Nephron progenitor cell (in vitro differentiated cells): Measurements from ENCODE around the gene CYSTM1.

ENCODE experiments used
- DNase-seq: peaks from one replicate; pipeline ENCODE4 v3.0.0; 2021
- H3K27ac Mint-ChIP-seq: 2 replicates; pipeline ENCODE4 v1.8.0; 2021; ENCODE audit warnings: mild to moderate bottlenecking, moderate library complexity, mixed read lengths
- H3K27me3 Mint-ChIP-seq: 2 replicates; pipeline ENCODE4 v1.8.0; 2021; ENCODE audit warnings: mild to moderate bottlenecking, low read depth, mixed read lengths; ENCODE audit not compliant: poor library complexity
- H3K36me3 Mint-ChIP-seq: 2 replicates; pipeline ENCODE4 v1.8.0; 2021; ENCODE audit warnings: low read depth, mixed read lengths
- H3K4me1 Mint-ChIP-seq: 2 replicates; pipeline ENCODE4 v1.8.0; 2021; ENCODE audit warnings: mixed read lengths
- H3K4me3 Mint-ChIP-seq: 2 replicates; pipeline ENCODE4 v1.8.0; 2021; ENCODE audit warnings: mild to moderate bottlenecking, moderate library complexity, mixed read lengths
- H3K9me3 Mint-ChIP-seq: 2 replicates; pipeline ENCODE4 v1.8.0; 2021; ENCODE audit warnings: mild to moderate bottlenecking, moderate library complexity, mixed read lengths
- CTCF ChIP-seq: fragments of 200-600 bp; sonication (generic); IDR thresholded peaks from 2 replicates; pipeline ENCODE4 v1.5.0; 2021; ENCODE audit warnings: antibody characterized with exemption

CYSTM1 gene

GRCh38 chr5:140242099-140242498 is 67.1 kb downstream of the CYSTM1 start:
- TF ChIP-seq CTCF = no peak
- peaks cover 10% of the 10 kb centered on the region for H3K36me3 Mint-ChIP-seq
- no peaks in the 10 kb centered on the region for H3K9me3 Mint-ChIP-seq
- H3K27ac Mint-ChIP-seq = peak overlapping the region; percentile 21
- no peak for DNase-seq
- H3K4me1 Mint-ChIP-seq = peaks cover 38% of the 10 kb centered on the region
- no peaks in the 10 kb centered on the region for H3K27me3 Mint-ChIP-seq
- no peak overlapping the region for H3K4me3 Mint-ChIP-seq

- Mint-ChIP-seq H3K4me1 (peaks cover 38% of the 10 kb centered on the region), H3K9me3 (no peaks in the 10 kb centered on the region), H3K36me3 (peaks cover 10% of the 10 kb centered on the region), H3K27ac (no peak overlapping the region), H3K27me3 (no peaks in the 10 kb centered on the region), H3K4me3 (no peak overlapping the region)
- DNase-seq = no peak
- TF ChIP-seq CTCF = no peak
These were observed 68.0 kb downstream of the CYSTM1 start for GRCh38 chr5:140242890-140243585.

- Mint-ChIP-seq H3K4me1 (peaks cover 38% of the 10 kb centered on the region), H3K9me3 (no peaks in the 10 kb centered on the region), H3K27ac (no peak overlapping the region), H3K36me3 (peaks cover 15% of the 10 kb centered on the region), H3K4me3 (no peak overlapping the region), H3K27me3 (no peaks in the 10 kb centered on the region)
- DNase-seq = no peak
- TF ChIP-seq CTCF = no peak
These were observed 68.8 kb downstream of the CYSTM1 start for GRCh38 chr5:140243706-140244250.

GRCh38 chr5:140244525-140245025 is 69.6 kb downstream of the CYSTM1 start:
- H3K36me3 Mint-ChIP-seq = peaks cover 23% of the 10 kb centered on the region
- peak; percentile 91 for DNase-seq
- H3K9me3 Mint-ChIP-seq = no peaks in the 10 kb centered on the region
- no peaks in the 10 kb centered on the region for H3K27me3 Mint-ChIP-seq
- H3K27ac Mint-ChIP-seq = no peak overlapping the region
- TF ChIP-seq CTCF = peak; percentile 88
- H3K4me1 Mint-ChIP-seq = peaks cover 38% of the 10 kb centered on the region
- H3K4me3 Mint-ChIP-seq = no peak overlapping the region

- DNase-seq = no peak
- Mint-ChIP-seq H3K36me3 (peaks cover 28% of the 10 kb centered on the region), H3K4me1 (peaks cover 32% of the 10 kb centered on the region), H3K27ac (no peak overlapping the region), H3K9me3 (no peaks in the 10 kb centered on the region), H3K27me3 (no peaks in the 10 kb centered on the region), H3K4me3 (no peak overlapping the region)
- no peak for TF ChIP-seq CTCF
These were observed 70.4 kb downstream of the CYSTM1 start for GRCh38 chr5:140245341-140245740.

GRCh38 chr5:140245926-140246325 is 70.9 kb downstream of the CYSTM1 start:
- DNase-seq = no peak
- no peaks in the 10 kb centered on the region for H3K27me3 Mint-ChIP-seq
- peak overlapping the region; percentile 11 for H3K27ac Mint-ChIP-seq
- TF ChIP-seq CTCF = no peak
- no peak overlapping the region for H3K4me3 Mint-ChIP-seq
- no peaks in the 10 kb centered on the region for H3K9me3 Mint-ChIP-seq
- H3K4me1 Mint-ChIP-seq = peaks cover 26% of the 10 kb centered on the region
- H3K36me3 Mint-ChIP-seq = peaks cover 32% of the 10 kb centered on the region
